CD14-positive monocyte (primary cell): ENCODE measurements around the gene RASGRP3. TPM values are rescaled to one million over a fixed set of nuclear protein-coding genes. Genes with fewer than 3 reads are reported as not detected.

Source experiments
- DNase-seq, 3 donors: peaks; one replicate each; pipeline ENCODE4 v3.0.0-alpha.2; 2011 to 2022
- H2AFZ ChIP-seq: 2 replicates; pipeline ENCODE4 v1.6.0; 2012; ENCODE audit warnings: mild to moderate bottlenecking, low read depth, low read length, inconsistent platforms; ENCODE audit not compliant: insufficient read depth, poor library complexity, severe bottlenecking
- H3K27ac ChIP-seq, 2 donors: 1 replicate in 1 of 2; 2 replicates in 1 of 2; pipeline ENCODE4 v1.5.1; 2012 to 2013; ENCODE audit warnings: low read length in 2 of 2, control low read depth in 1 of 2, inconsistent platforms in 1 of 2, low read depth in 1 of 2, mild to moderate bottlenecking in 1 of 2
- H3K27me3 ChIP-seq, 2 donors: one replicate each; pipeline versions ENCODE4 v1.6.0 to v1.6.1; 2011 to 2013; ENCODE audit warnings: low read length in 2 of 2; ENCODE audit not compliant: control insufficient read depth in 2 of 2, insufficient read depth in 2 of 2
- H3K36me3 ChIP-seq, 2 donors: replicated peaks in 1 of 2; 1 replicate in 1 of 2; 2 replicates in 1 of 2; pipeline versions ENCODE4 v1.5.1 to v1.6.1; 2012 to 2013; ENCODE audit warnings: low read length in 2 of 2, control low read depth in 1 of 2, inconsistent platforms in 1 of 2, mild to moderate bottlenecking in 1 of 2; ENCODE audit not compliant: insufficient read depth in 2 of 2, control insufficient read depth in 1 of 2
- H3K4me1 ChIP-seq, 2 donors: 1 replicate in 1 of 2; 2 replicates in 1 of 2; pipeline versions ENCODE4 v1.5.1 to v1.6.1; 2012 to 2013; ENCODE audit warnings: low read length in 2 of 2, control low read depth in 1 of 2, inconsistent platforms in 1 of 2, mild to moderate bottlenecking in 1 of 2, moderate library complexity in 1 of 2; ENCODE audit not compliant: insufficient read depth in 2 of 2, control insufficient read depth in 1 of 2
- H3K4me2 ChIP-seq: replicated peaks from 2 replicates; pipeline ENCODE3; 2012; ENCODE audit warnings: low read length, moderate library complexity, mild to moderate bottlenecking; ENCODE audit not compliant: poor library complexity, severe bottlenecking; ENCODE audit errors: extremely low read depth
- H3K4me3 ChIP-seq, 3 experiments: fragments of 200-600 bp in 1 of 3; sonication (generic) in 1 of 3; replicated peaks in 1 of 3; 1 replicate in 2 of 3; 2 replicates in 1 of 3; pipeline ENCODE4 v1.5.1; 2011 to 2013; ENCODE audit warnings: low read length in 3 of 3, mild to moderate bottlenecking in 3 of 3, control low read depth in 2 of 3, low read depth in 2 of 3, inconsistent platforms in 1 of 3, moderate library complexity in 1 of 3
- H3K79me2 ChIP-seq: 2 replicates; pipeline ENCODE4 v1.6.0; 2012; ENCODE audit warnings: mild to moderate bottlenecking, control low read depth, inconsistent platforms, low read length, moderate library complexity; ENCODE audit not compliant: insufficient read depth
- H3K9ac ChIP-seq: 2 replicates; pipeline ENCODE4 v1.6.0; 2017; ENCODE audit warnings: low read length, mild to moderate bottlenecking; ENCODE audit not compliant: insufficient read depth, poor library complexity, severe bottlenecking
- H3K9me3 ChIP-seq, 2 donors: replicated peaks in 1 of 2; 1 replicate in 1 of 2; 2 replicates in 1 of 2; pipeline versions ENCODE4 v1.5.1 to v1.6.1; 2012 to 2013; ENCODE audit warnings: low read length in 2 of 2, control low read depth in 1 of 2; ENCODE audit not compliant: control insufficient read depth in 1 of 2, insufficient read depth in 1 of 2
- H4K20me1 ChIP-seq: 2 replicates; pipeline ENCODE4 v1.6.0; 2012; ENCODE audit warnings: mild to moderate bottlenecking, low read length, control low read depth, moderate library complexity; ENCODE audit not compliant: insufficient read depth
- H3K27ac Mint-ChIP-seq, 7 donors: one replicate each; pipeline ENCODE4 v1.8.0; 2020; ENCODE audit warnings: mild to moderate bottlenecking in 7 of 7, mixed read lengths in 7 of 7, moderate library complexity in 6 of 7, inconsistent platforms in 2 of 7
- H3K27me3 Mint-ChIP-seq, 3 donors: one replicate each; pipeline ENCODE4 v1.8.0; 2021 to 2022; ENCODE audit warnings: low read depth in 3 of 3, mild to moderate bottlenecking in 3 of 3, mixed read lengths in 3 of 3, moderate library complexity in 3 of 3, inconsistent platforms in 1 of 3
- H3K36me3 Mint-ChIP-seq, 2 donors: one replicate each; pipeline ENCODE4 v1.8.0; 2020; ENCODE audit warnings: mixed read lengths in 2 of 2, inconsistent platforms in 1 of 2, mild to moderate bottlenecking in 1 of 2
- H3K4me1 Mint-ChIP-seq: one replicate; pipeline ENCODE4 v1.8.0; 2020; ENCODE audit warnings: mild to moderate bottlenecking, mixed read lengths
- H3K4me3 Mint-ChIP-seq, 2 donors: one replicate each; pipeline ENCODE4 v1.8.0; 2020; ENCODE audit warnings: mild to moderate bottlenecking in 2 of 2, mixed read lengths in 2 of 2, moderate library complexity in 1 of 2
- H3K9me3 Mint-ChIP-seq, 7 donors: one replicate each; pipeline ENCODE4 v1.8.0; 2020 to 2022; ENCODE audit warnings: mixed read lengths in 7 of 7, mild to moderate bottlenecking in 6 of 7, moderate library complexity in 6 of 7, inconsistent platforms in 2 of 7
- WGBS: methylation state at CpG from one replicate; pipeline ENCODE4 v1.1.5; 2013; ENCODE audit warnings: missing lambda C conversion rate; ENCODE audit not compliant: insufficient coverage; 5-methylcytosine and 5-hydroxymethylcytosine counted together
- intact Hi-C, 2 donors: fragments of 100-400 bp; cut with micrococcal nuclease; formaldehyde crosslinking; loops; one replicate each; pipeline versions ENCODE4 v1.15.0 to v1.15.1; 2023
- polyA plus RNA-seq, 3 donors: library from polyadenylated mRNA; depleted of rRNA in 1 of 3; unstranded in 2 of 3; stranded (reverse) in 1 of 3; fragments of 300-500 nt in 2 of 3; fragments of >200 nt in 1 of 3; fragmentation: Illumina TruSeq in 2 of 3; gene quantifications; 1 replicate in 2 of 3; 2 replicates in 1 of 3; pipeline ENCODE4 v1.2.3, GENCODE V29; 2012 to 2021
- TF ChIP-seq, protein P1 (sequence below): fragments of 200-600 bp; IDR thresholded peaks from one replicate; pipeline ENCODE4 v1.8.0; 2022; ENCODE audit warnings: antibody characterized with exemption, mild to moderate bottlenecking

Gene RASGRP3
- polyA plus RNA-seq, 3 donors: 0.62 to 0.89 (median 0.84) TPM

GRCh38 chr2:33497221-33497650 lies 20.8 kb downstream of the RASGRP3 start:
- Histone ChIP-seq H3K4me1 (peaks cover 21 to 35% of the 10 kb centered on the region in 2 donors), H3K36me3 (no peaks in the 10 kb centered on the region), H3K27ac (peak overlapping the region in 1 of 2 donors; percentile 32), H2AFZ (no peak overlapping the region), H3K79me2 (no peaks in the 10 kb centered on the region), H3K4me2 (no peak overlapping the region), H4K20me1 (no peaks in the 10 kb centered on the region), H3K9me3 (no peaks in the 10 kb centered on the region), H3K4me3 (no peak overlapping the region), H3K9ac (no peak overlapping the region), H3K27me3 (no peaks in the 10 kb centered on the region)
- Mint-ChIP-seq H3K27me3 (peaks cover 0 to 1% (median 0%) of the 10 kb centered on the region in 3 donors), H3K4me3 (no peak overlapping the region), H3K27ac (peak overlapping the region in 2 of 7 donors; percentile 60 to 61), H3K9me3 (peaks cover 0 to 3% (median 0%) of the 10 kb centered on the region in 7 donors), H3K36me3 (no peaks in the 10 kb centered on the region), H3K4me1 (peaks cover 50% of the 10 kb centered on the region)
- TF ChIP-seq, protein P1, sequence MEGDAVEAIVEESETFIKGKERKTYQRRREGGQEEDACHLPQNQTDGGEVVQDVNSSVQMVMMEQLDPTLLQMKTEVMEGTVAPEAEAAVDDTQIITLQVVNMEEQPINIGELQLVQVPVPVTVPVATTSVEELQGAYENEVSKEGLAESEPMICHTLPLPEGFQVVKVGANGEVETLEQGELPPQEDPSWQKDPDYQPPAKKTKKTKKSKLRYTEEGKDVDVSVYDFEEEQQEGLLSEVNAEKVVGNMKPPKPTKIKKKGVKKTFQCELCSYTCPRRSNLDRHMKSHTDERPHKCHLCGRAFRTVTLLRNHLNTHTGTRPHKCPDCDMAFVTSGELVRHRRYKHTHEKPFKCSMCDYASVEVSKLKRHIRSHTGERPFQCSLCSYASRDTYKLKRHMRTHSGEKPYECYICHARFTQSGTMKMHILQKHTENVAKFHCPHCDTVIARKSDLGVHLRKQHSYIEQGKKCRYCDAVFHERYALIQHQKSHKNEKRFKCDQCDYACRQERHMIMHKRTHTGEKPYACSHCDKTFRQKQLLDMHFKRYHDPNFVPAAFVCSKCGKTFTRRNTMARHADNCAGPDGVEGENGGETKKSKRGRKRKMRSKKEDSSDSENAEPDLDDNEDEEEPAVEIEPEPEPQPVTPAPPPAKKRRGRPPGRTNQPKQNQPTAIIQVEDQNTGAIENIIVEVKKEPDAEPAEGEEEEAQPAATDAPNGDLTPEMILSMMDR: no peak
- intact Hi-C loops: no loop called here
- DNase-seq: peak; percentile 14 to 30 (median 25)

DNA sequence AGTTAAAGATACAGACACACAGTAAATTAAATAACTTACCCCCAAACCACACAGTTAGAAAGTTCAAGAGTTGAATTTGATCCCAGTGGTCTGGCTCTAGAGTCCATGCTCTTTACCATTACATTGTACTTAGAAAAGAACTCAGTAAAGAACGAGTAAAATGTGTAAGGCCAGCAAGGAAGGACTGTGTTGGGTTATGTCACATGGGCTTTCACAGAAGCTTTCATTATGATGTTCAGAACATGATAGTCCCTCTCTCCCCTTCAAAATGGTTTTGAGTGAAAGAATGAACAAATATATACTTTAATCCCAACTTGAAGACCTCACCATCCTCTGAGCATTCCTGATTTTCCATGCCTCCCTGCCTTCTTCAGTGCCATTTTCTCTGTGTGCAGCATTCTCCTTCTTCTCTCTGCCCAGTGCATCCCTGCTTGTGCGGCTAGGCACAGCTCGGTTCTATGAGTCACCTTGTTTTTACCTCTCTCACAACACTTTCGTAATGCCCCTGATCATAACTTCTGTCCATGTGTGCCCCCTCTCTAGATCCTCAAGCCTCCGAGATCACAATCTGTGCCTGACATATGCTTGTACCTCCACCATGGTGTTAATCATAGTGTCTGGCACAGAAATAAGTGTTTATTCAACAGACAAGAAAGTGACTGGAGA lies 22.0 kb downstream of the RASGRP3 start:
- Histone ChIP-seq H4K20me1 (no peaks in the 10 kb centered on the region), H3K79me2 (no peaks in the 10 kb centered on the region), H3K4me3 (no peak overlapping the region), H2AFZ (peak overlapping the region; percentile 12), H3K27ac (no peak overlapping the region), H3K4me1 (peaks cover 28 to 45% of the 10 kb centered on the region in 2 donors), H3K4me2 (no peak overlapping the region), H3K36me3 (no peaks in the 10 kb centered on the region), H3K9ac (no peak overlapping the region), H3K9me3 (no peaks in the 10 kb centered on the region), H3K27me3 (no peaks in the 10 kb centered on the region)
- Mint-ChIP-seq H3K36me3 (no peaks in the 10 kb centered on the region), H3K4me1 (peaks cover 58% of the 10 kb centered on the region), H3K27me3 (peaks cover 0 to 3% (median 0%) of the 10 kb centered on the region in 3 donors), H3K4me3 (no peak overlapping the region), H3K27ac (peak overlapping the region in 2 of 7 donors; percentile 12 to 15), H3K9me3 (no peaks in the 10 kb centered on the region)
- peak in 1 of 3 donors; percentile 27 for DNase-seq
- intact Hi-C loops: no loop called here
- WGBS: 20% methylated on average over 2 of the region's 5 CpGs
- TF ChIP-seq, protein P1: no peak
